Activated T-helper 1 cell treated with Interleukin-2 at 50 U/mL for 16 hours (primary cell): Measurements from ENCODE around the gene PRR23E.

Source experiments
- DNase-seq: peaks from one replicate; pipeline ENCODE4 v3.0.0-alpha.2; 2020; ENCODE audit warnings: low read depth

Gene PRR23E

GRCh38 chr3:127192576-127193232 is at the start of gene PRR23E:
Gene PRR23E, plus strand, starts transcription at chr3:127193131. Its CDS starts 3,555 bp downstream, at chr3:127196686.
- no peak for DNase-seq

- DNase-seq: no peak
These were observed 49.8 kb upstream of the PRR23E start for GRCh38 chr3:127143172-127143571.

- DNase-seq: no peak
These were observed 48.3 kb upstream of the PRR23E start for GRCh38 chr3:127144631-127145030.

GRCh38 chr3:127145266-127145665 is 47.7 kb upstream of the PRR23E start:
- DNase-seq: no peak

GRCh38 chr3:127147291-127147885 is 45.5 kb upstream of the PRR23E start:
- DNase-seq: no peak

- DNase-seq: no peak
These were observed 43.2 kb upstream of the PRR23E start for GRCh38 chr3:127149621-127150310.

GRCh38 chr3:127150513-127151250 is 42.2 kb upstream of the PRR23E start:
- no peak for DNase-seq

GRCh38 chr3:127151251-127151564 is 41.7 kb upstream of the PRR23E start:
- DNase-seq: no peak

- no peak for DNase-seq
These were observed 40.8 kb upstream of the PRR23E start for GRCh38 chr3:127151992-127152650.

GRCh38 chr3:127152684-127153505 is 40.0 kb upstream of the PRR23E start:
- no peak for DNase-seq

- DNase-seq: no peak
These were observed 39.5 kb upstream of the PRR23E start for GRCh38 chr3:127153506-127153815.

GRCh38 chr3:127156338-127157050 is 36.4 kb upstream of the PRR23E start:
- no peak for DNase-seq

- no peak for DNase-seq
These were observed 35.6 kb upstream of the PRR23E start for GRCh38 chr3:127157171-127157828.

- no peak for DNase-seq
These were observed 34.2 kb upstream of the PRR23E start for GRCh38 chr3:127158614-127159229.

GRCh38 chr3:127159543-127159942 is 33.4 kb upstream of the PRR23E start:
- DNase-seq: no peak

GRCh38 chr3:127161236-127161635 is 31.7 kb upstream of the PRR23E start:
- DNase-seq: no peak

- no peak for DNase-seq
These were observed 30.9 kb upstream of the PRR23E start for GRCh38 chr3:127161973-127162579.

- no peak for DNase-seq
These were observed 29.8 kb upstream of the PRR23E start for GRCh38 chr3:127162947-127163645.

GRCh38 chr3:127164615-127165014 is 28.3 kb upstream of the PRR23E start:
- DNase-seq: no peak
